SU-DHL-6 (cell line): ENCODE measurements around the gene TGM1.

Source experiments
- H2AFZ ChIP-seq: fragments of 200-600 bp; sonication (generic); 2 replicates; pipeline ENCODE4 v1.6.1; 2014; ENCODE audit warnings: low read depth, mild to moderate bottlenecking, moderate library complexity, mixed read lengths, antibody characterized with exemption, low read length; ENCODE audit not compliant: severe bottlenecking
- H3F3A ChIP-seq: fragments of 200-600 bp; shearing (Covaris generic); 2 replicates; pipeline ENCODE4 v1.6.0; 2016; ENCODE audit warnings: antibody characterized with exemption, mild to moderate bottlenecking; ENCODE audit not compliant: insufficient read depth
- H3K27ac ChIP-seq: fragments of 200-600 bp; sonication (generic); 2 replicates; pipeline ENCODE4 v1.5.1; 2016; ENCODE audit warnings: low read depth, mild to moderate bottlenecking, low read length, moderate library complexity, mixed read lengths
- H3K27me3 ChIP-seq: fragments of 200-600 bp; sonication (generic), shearing (Covaris generic); 2 replicates; pipeline ENCODE4 v1.6.0; 2014; ENCODE audit warnings: mild to moderate bottlenecking, low read length
- H3K36me3 ChIP-seq: fragments of 200-600 bp; sonication (generic); 2 replicates; pipeline ENCODE4 v1.6.1; 2014; ENCODE audit warnings: mild to moderate bottlenecking, low read length, mixed read lengths
- H3K4me2 ChIP-seq: fragments of 300-600, 200-600 bp; shearing (Covaris generic), sonication (generic); 2 replicates; pipeline ENCODE4 v1.6.0; 2014; ENCODE audit warnings: low read length, low read depth, mild to moderate bottlenecking; ENCODE audit not compliant: poor library complexity, severe bottlenecking
- H3K4me3 ChIP-seq: fragments of 200-600 bp; sonication (generic); 2 replicates; pipeline ENCODE4 v1.5.1; 2014; ENCODE audit warnings: antibody characterized with exemption, low read length, mild to moderate bottlenecking, mixed read lengths; ENCODE audit not compliant: insufficient read depth, poor library complexity, severe bottlenecking
- H3K79me2 ChIP-seq: fragments of 200-600 bp; sonication (generic); 2 replicates; pipeline ENCODE4 v1.6.1; 2014; ENCODE audit warnings: mild to moderate bottlenecking, low read length, moderate library complexity; ENCODE audit not compliant: insufficient read depth
- H3K9ac ChIP-seq: fragments of 200-600 bp; sonication (generic); 2 replicates; pipeline ENCODE4 v1.7.0; 2014; ENCODE audit warnings: mild to moderate bottlenecking, low read length
- H3K9me2 ChIP-seq: fragments of 200-600 bp; sonication (generic); replicated peaks from 2 replicates; pipeline ENCODE4 v1.6.1; 2014; ENCODE audit warnings: low read length; ENCODE audit not compliant: insufficient read depth
- H3K9me3 ChIP-seq: fragments of 200-600 bp; sonication (generic); 2 replicates; pipeline ENCODE4 v1.6.1; 2014; ENCODE audit warnings: low read length, mixed read lengths; ENCODE audit not compliant: insufficient read depth
- H4K20me1 ChIP-seq: fragments of 200-600 bp; sonication (generic); 2 replicates; pipeline ENCODE4 v1.6.1; 2014; ENCODE audit warnings: low read depth, mild to moderate bottlenecking, antibody characterized with exemption, low read length, moderate library complexity, mixed read lengths
- EZH2phosphoT487 ChIP-seq: fragments of 200-600 bp; sonication (generic), shearing (Covaris generic); conservative IDR thresholded peaks from 2 replicates; pipeline ENCODE4 v1.6.1; 2018; ENCODE audit warnings: mild to moderate bottlenecking, antibody characterized with exemption, low read length, moderate library complexity, mixed read lengths
- TF ChIP-seq, protein P1 (sequence below): fragments of 200-600 bp; sonication (generic); IDR thresholded peaks from one replicate; pipeline ENCODE4 v1.5.1; 2017; ENCODE audit warnings: antibody characterized with exemption, mild to moderate bottlenecking, low read length, moderate library complexity; ENCODE audit not compliant: insufficient read depth, poor library complexity, severe bottlenecking

Gene TGM1

DNA sequence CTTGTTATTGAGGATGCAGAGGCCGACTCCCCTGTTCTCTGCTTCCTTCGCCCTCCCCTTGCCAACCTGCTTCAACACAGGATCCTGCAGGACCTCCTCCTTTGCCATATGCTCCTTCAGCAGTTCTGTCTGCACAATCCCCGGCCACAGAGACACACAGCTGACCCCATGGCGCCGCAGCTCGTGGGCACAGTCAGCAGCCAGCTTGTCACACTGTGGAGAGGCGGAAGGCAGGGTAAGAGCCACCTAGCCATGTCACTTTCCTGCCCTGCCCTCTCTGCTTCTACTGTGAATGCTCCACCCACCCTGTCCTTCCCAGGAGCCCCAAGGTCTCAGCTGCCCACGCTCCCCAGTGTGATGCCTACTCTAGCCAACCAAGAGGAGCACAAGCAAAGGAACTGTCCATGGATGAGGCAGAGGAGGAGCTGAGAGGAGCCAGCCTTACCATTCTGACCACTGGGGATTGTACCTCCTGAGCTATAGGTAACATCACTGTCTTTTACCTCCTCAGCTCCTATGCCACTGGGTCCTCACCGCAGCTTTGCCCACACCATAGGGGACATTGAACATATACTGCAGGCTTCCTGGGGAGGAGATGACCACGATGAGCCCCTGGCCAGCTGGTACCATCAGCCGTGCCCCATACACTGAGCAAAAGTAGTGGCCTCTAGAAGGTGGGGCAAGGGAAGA, 29.3 kb upstream of the TGM1 start:
- H3K36me3 ChIP-seq: peaks cover 2% of the 10 kb centered on the region; the same call in 1 of the 2 replicates
- H3K27ac ChIP-seq: no peak overlapping the region
- no peak overlapping the region for H3K4me2 ChIP-seq
- H3F3A ChIP-seq: peaks cover 6% of the 10 kb centered on the region; the same call in 1 of the 2 replicates
- H3K79me2 ChIP-seq: no peaks in the 10 kb centered on the region
- no peak overlapping the region for H3K4me3 ChIP-seq
- H3K9me2 ChIP-seq: no peaks in the 10 kb centered on the region
- H2AFZ ChIP-seq: no peak overlapping the region
- H3K9me3 ChIP-seq: no peaks in the 10 kb centered on the region
- TF ChIP-seq EZH2phosphoT487: no peak
- TF ChIP-seq, protein P1, sequence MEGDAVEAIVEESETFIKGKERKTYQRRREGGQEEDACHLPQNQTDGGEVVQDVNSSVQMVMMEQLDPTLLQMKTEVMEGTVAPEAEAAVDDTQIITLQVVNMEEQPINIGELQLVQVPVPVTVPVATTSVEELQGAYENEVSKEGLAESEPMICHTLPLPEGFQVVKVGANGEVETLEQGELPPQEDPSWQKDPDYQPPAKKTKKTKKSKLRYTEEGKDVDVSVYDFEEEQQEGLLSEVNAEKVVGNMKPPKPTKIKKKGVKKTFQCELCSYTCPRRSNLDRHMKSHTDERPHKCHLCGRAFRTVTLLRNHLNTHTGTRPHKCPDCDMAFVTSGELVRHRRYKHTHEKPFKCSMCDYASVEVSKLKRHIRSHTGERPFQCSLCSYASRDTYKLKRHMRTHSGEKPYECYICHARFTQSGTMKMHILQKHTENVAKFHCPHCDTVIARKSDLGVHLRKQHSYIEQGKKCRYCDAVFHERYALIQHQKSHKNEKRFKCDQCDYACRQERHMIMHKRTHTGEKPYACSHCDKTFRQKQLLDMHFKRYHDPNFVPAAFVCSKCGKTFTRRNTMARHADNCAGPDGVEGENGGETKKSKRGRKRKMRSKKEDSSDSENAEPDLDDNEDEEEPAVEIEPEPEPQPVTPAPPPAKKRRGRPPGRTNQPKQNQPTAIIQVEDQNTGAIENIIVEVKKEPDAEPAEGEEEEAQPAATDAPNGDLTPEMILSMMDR: no peak
- H4K20me1 ChIP-seq: no peaks in the 10 kb centered on the region
- no peak overlapping the region for H3K9ac ChIP-seq
- no peaks in the 10 kb centered on the region for H3K27me3 ChIP-seq

DNA sequence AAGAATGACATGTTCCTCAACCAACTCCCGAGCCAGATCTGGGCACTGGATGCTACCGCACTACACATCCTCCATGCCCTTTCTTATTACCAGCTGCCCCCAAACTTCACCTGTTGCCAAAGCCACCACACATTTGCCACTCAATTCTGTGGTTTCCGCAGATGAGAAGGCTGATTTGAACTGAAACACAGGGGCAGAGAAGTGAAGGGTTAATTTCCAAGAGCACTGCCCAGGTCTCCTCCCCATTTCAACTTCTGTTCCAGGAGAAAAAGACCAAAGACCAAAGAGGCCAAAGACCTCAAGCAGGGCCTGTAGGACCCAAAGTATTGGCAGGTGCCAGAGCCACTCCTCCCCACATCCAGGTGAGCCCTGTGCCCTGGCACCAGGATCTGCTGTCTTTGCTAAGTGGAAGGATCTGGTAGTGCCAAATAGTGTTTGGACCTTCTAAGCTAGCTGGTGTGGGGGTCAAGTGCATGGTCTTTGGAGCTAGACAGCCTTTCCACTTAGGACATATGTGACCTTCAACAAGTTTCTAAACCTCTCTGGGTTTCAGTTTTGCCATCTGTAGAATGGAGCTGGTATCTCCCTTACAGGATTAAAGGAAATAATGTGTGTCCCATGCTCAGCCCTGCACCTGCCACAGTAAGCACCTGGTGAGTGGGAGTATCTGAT, 28.6 kb upstream of the TGM1 start:
- Histone ChIP-seq H3K4me3 (no peak overlapping the region), H3F3A (0 out of 2 replicates have a peak, but pooled peaks cover 3% of the 10 kb centered on the region), H3K9me2 (no peaks in the 10 kb centered on the region)

GRCh38 chr14:24290746-24291145, 27.8 kb upstream of the TGM1 start:
- no peak overlapping the region for H3K4me3 ChIP-seq
- 0 out of 2 replicates have a peak, but pooled peaks cover 3% of the 10 kb centered on the region for H3F3A ChIP-seq
- no peaks in the 10 kb centered on the region for H4K20me1 ChIP-seq
- H3K9ac ChIP-seq: no peak overlapping the region
- H3K9me2 ChIP-seq: no peaks in the 10 kb centered on the region
- no peaks in the 10 kb centered on the region for H3K36me3 ChIP-seq
- no peak for TF ChIP-seq EZH2phosphoT487
- TF ChIP-seq, protein P1: no peak
- H3K4me2 ChIP-seq: no peak overlapping the region
- no peak overlapping the region for H2AFZ ChIP-seq
- H3K27me3 ChIP-seq: no peaks in the 10 kb centered on the region
- no peaks in the 10 kb centered on the region for H3K9me3 ChIP-seq
- no peaks in the 10 kb centered on the region for H3K79me2 ChIP-seq
- no peak overlapping the region for H3K27ac ChIP-seq

More for the DNA sequence above, 28.6 kb upstream of the TGM1 start:
- Histone ChIP-seq H3K36me3 (peaks cover 2% of the 10 kb centered on the region; the same call in 1 of the 2 replicates), H3K79me2 (no peaks in the 10 kb centered on the region), H2AFZ (no peak overlapping the region), H3K9me3 (no peaks in the 10 kb centered on the region), H4K20me1 (no peaks in the 10 kb centered on the region), H3K27me3 (no peaks in the 10 kb centered on the region), H3K9ac (no peak overlapping the region), H3K27ac (no peak overlapping the region), H3K4me2 (no peak overlapping the region)
- TF ChIP-seq, protein P1: no peak
- no peak for TF ChIP-seq EZH2phosphoT487
